ENCODE data around the gene MICOS13.
"Not testable (repeated sequence)": the region's sequence is repeated elsewhere in the genome, so short reads cannot be mapped to it uniquely, and the experiment has no call there.

The MICOS13 gene

GRCh38 chr19:5693195-5694166, 13.2 kb upstream of the MICOS13 start:
- Mint-ChIP-seq H3K4me1 (peaks cover 5% of the 10 kb centered on the region), H3K36me3 (peaks cover 14% of the 10 kb centered on the region), H3K9me3 (no peaks in the 10 kb centered on the region), H3K4me3 (peak overlapping the region; percentile 98), H3K27me3 (no peaks in the 10 kb centered on the region), H3K27ac (peak overlapping the region; percentile 99)

- Mint-ChIP-seq H3K27ac (peak overlapping the region; percentile 99), H3K27me3 (no peaks in the 10 kb centered on the region), H3K36me3 (peaks cover 14% of the 10 kb centered on the region), H3K4me3 (peak overlapping the region; percentile 98), H3K9me3 (no peaks in the 10 kb centered on the region), H3K4me1 (peaks cover 11% of the 10 kb centered on the region)
Measured at GRCh38 chr19:5692723-5693194, 12.4 kb upstream of the MICOS13 start.

- H3K27me3 Mint-ChIP-seq = no peaks in the 10 kb centered on the region
- H3K4me1 Mint-ChIP-seq = peaks cover 11% of the 10 kb centered on the region
- peaks cover 14% of the 10 kb centered on the region for H3K36me3 Mint-ChIP-seq
- no peaks in the 10 kb centered on the region for H3K9me3 Mint-ChIP-seq
- H3K4me3 Mint-ChIP-seq = peak overlapping the region; percentile 98
- peak overlapping the region; percentile 99 for H3K27ac Mint-ChIP-seq
Measured at GRCh38 chr19:5691822-5692722, 11.8 kb upstream of the MICOS13 start.

GRCh38 chr19:5690955-5691821, 10.9 kb upstream of the MICOS13 start:
- Mint-ChIP-seq H3K4me3 (peak overlapping the region; percentile 98), H3K4me1 (peaks cover 11% of the 10 kb centered on the region), H3K27ac (peak overlapping the region; percentile 99), H3K9me3 (no peaks in the 10 kb centered on the region), H3K27me3 (no peaks in the 10 kb centered on the region), H3K36me3 (peaks cover 14% of the 10 kb centered on the region)

- peak within 1 kb of the TSS; percentile 99 for H3K27ac Mint-ChIP-seq
- peaks cover 11% of the 10 kb centered on the region for H3K4me1 Mint-ChIP-seq
- H3K27me3 Mint-ChIP-seq = no peaks in the 10 kb centered on the region
- no peaks in the 10 kb centered on the region for H3K9me3 Mint-ChIP-seq
- peaks cover 14% of the 10 kb centered on the region for H3K36me3 Mint-ChIP-seq
- H3K4me3 Mint-ChIP-seq = peak within 1 kb of the TSS; percentile 98
Measured at GRCh38 chr19:5690125-5690954, 10.0 kb upstream of the MICOS13 start, which contains the start of gene RPL36. Gene RPL36, plus strand, starts transcription at chr19:5690295. Its CDS starts 213 bp downstream, at chr19:5690508.

GRCh38 chr19:5688262-5688881, 8.1 kb upstream of the MICOS13 start:
- H3K9me3 Mint-ChIP-seq, H3K27ac Mint-ChIP-seq, H3K27me3 Mint-ChIP-seq: not testable (repeated sequence)
- peak overlapping the region; percentile 72 for H3K4me3 Mint-ChIP-seq
- H3K4me1 Mint-ChIP-seq = peaks cover 11% of the 10 kb centered on the region
- peaks cover 14% of the 10 kb centered on the region for H3K36me3 Mint-ChIP-seq

- peak overlapping the region; percentile 84 for H3K4me3 Mint-ChIP-seq
- no peaks in the 10 kb centered on the region for H3K27me3 Mint-ChIP-seq
- no peak overlapping the region for H3K27ac Mint-ChIP-seq
- peaks cover 14% of the 10 kb centered on the region for H3K4me1 Mint-ChIP-seq
- no peaks in the 10 kb centered on the region for H3K9me3 Mint-ChIP-seq
- peaks cover 12% of the 10 kb centered on the region for H3K36me3 Mint-ChIP-seq
Measured at GRCh38 chr19:5687360-5688198, 7.3 kb upstream of the MICOS13 start.

- Mint-ChIP-seq H3K9me3 (no peaks in the 10 kb centered on the region), H3K4me1 (peaks cover 21% of the 10 kb centered on the region), H3K27ac (no peak overlapping the region), H3K27me3 (no peaks in the 10 kb centered on the region), H3K36me3 (peaks cover 8% of the 10 kb centered on the region), H3K4me3 (peak overlapping the region; percentile 84)
Measured at GRCh38 chr19:5686647-5687359, 6.5 kb upstream of the MICOS13 start.

GRCh38 chr19:5686326-5686646, 6.0 kb upstream of the MICOS13 start:
- Mint-ChIP-seq H3K4me1 (peaks cover 26% of the 10 kb centered on the region), H3K9me3 (no peaks in the 10 kb centered on the region)

GRCh38 chr19:5684694-5685430, 4.5 kb upstream of the MICOS13 start:
- Mint-ChIP-seq H3K4me1 (peaks cover 30% of the 10 kb centered on the region), H3K36me3 (no peaks in the 10 kb centered on the region), H3K27ac (no peak overlapping the region), H3K27me3 (no peaks in the 10 kb centered on the region), H3K4me3 (no peak overlapping the region), H3K9me3 (no peaks in the 10 kb centered on the region)

More at GRCh38 chr19:5686326-5686646, 6.0 kb upstream of the MICOS13 start:
- H3K36me3 Mint-ChIP-seq = peaks cover 8% of the 10 kb centered on the region
- H3K4me3 Mint-ChIP-seq = peak overlapping the region; percentile 84
- H3K27me3 Mint-ChIP-seq = no peaks in the 10 kb centered on the region
- no peak overlapping the region for H3K27ac Mint-ChIP-seq

- peaks cover 30% of the 10 kb centered on the region for H3K4me1 Mint-ChIP-seq
- no peaks in the 10 kb centered on the region for H3K36me3 Mint-ChIP-seq
- H3K9me3 Mint-ChIP-seq = no peaks in the 10 kb centered on the region
- H3K27ac Mint-ChIP-seq = peak overlapping the region; percentile 76
- no peaks in the 10 kb centered on the region for H3K27me3 Mint-ChIP-seq
- H3K4me3 Mint-ChIP-seq = peak overlapping the region; percentile 52
Measured at GRCh38 chr19:5683177-5683886, 3.0 kb upstream of the MICOS13 start.

- no peaks in the 10 kb centered on the region for H3K36me3 Mint-ChIP-seq
- H3K4me1 Mint-ChIP-seq = peaks cover 27% of the 10 kb centered on the region
- H3K4me3 Mint-ChIP-seq = peak overlapping the region; percentile 74
- no peaks in the 10 kb centered on the region for H3K9me3 Mint-ChIP-seq
- peak overlapping the region; percentile 38 for H3K27ac Mint-ChIP-seq
- no peaks in the 10 kb centered on the region for H3K27me3 Mint-ChIP-seq
Measured at GRCh38 chr19:5682107-5682482, 1.8 kb upstream of the MICOS13 start.
